Liver (tissue), 9 donors: ENCODE results near the gene MPND. TPM values are rescaled to one million over a fixed set of nuclear protein-coding genes. Genes with fewer than 3 reads are reported as not detected.

Source experiments
- DNase-seq: peaks from one replicate; pipeline ENCODE4 v3.0.0-alpha.2; 2017; ENCODE audit warnings: low spot score
- H3K27ac ChIP-seq, 2 donors: one replicate each; pipeline ENCODE4 v1.7.0; 2013; ENCODE audit warnings: inconsistent platforms in 2 of 2, low read length in 2 of 2, control low read depth in 1 of 2, low read depth in 1 of 2, mild to moderate bottlenecking in 1 of 2
- H3K27me3 ChIP-seq, 4 donors: one replicate each; pipeline versions ENCODE4 v1.6.1 to v1.7.0; 2013; ENCODE audit warnings: low read length in 3 of 4, inconsistent platforms in 1 of 4, mild to moderate bottlenecking in 1 of 4, moderate library complexity in 1 of 4; ENCODE audit not compliant: control insufficient read depth in 4 of 4, insufficient read depth in 4 of 4
- H3K36me3 ChIP-seq, 4 donors: one replicate each; pipeline versions ENCODE4 v1.6.1 to v1.7.0; 2013; ENCODE audit warnings: low read length in 3 of 4, mild to moderate bottlenecking in 3 of 4, low read depth in 1 of 4, moderate library complexity in 1 of 4; ENCODE audit not compliant: control insufficient read depth in 4 of 4, insufficient read depth in 3 of 4
- H3K4me1 ChIP-seq, 4 donors: one replicate each; pipeline versions ENCODE4 v1.6.1 to v1.7.0; 2013; ENCODE audit warnings: low read length in 3 of 4, mild to moderate bottlenecking in 3 of 4, moderate library complexity in 1 of 4; ENCODE audit not compliant: control insufficient read depth in 4 of 4, insufficient read depth in 4 of 4
- H3K4me3 ChIP-seq, 3 donors: one replicate each; pipeline versions ENCODE4 v1.6.1 to v1.7.0; 2013; ENCODE audit warnings: low read length in 3 of 3, control low read depth in 1 of 3, low read depth in 1 of 3, mild to moderate bottlenecking in 1 of 3
- H3K9ac ChIP-seq, 2 donors: one replicate each; pipeline ENCODE4 v1.7.0; 2013; ENCODE audit warnings: low read length in 2 of 2, mild to moderate bottlenecking in 2 of 2, moderate library complexity in 2 of 2, control low read depth in 1 of 2, low read depth in 1 of 2
- H3K9me3 ChIP-seq, 4 donors: one replicate each; pipeline versions ENCODE4 v1.6.1 to v1.7.0; 2013; ENCODE audit warnings: low read length in 3 of 4; ENCODE audit not compliant: control insufficient read depth in 4 of 4
- ATF3 ChIP-seq: IDR thresholded peaks from 2 replicates; pipeline ENCODE4 v1.6.1; 2016; ENCODE audit warnings: antibody characterized with exemption
- CTCF ChIP-seq: fragments of 150-350 bp; IDR thresholded peaks from 2 replicates; pipeline ENCODE4 v1.5.1; 2017; ENCODE audit warnings: improper control_type of control experiment, low read depth, low read length; ENCODE audit not compliant: missing input control
- FOXA1 ChIP-seq: IDR thresholded peaks from 2 replicates; pipeline ENCODE4 v1.6.1; 2016; ENCODE audit warnings: antibody characterized with exemption
- FOXA2 ChIP-seq: IDR thresholded peaks from 2 replicates; pipeline ENCODE4 v1.6.1; 2016; ENCODE audit warnings: antibody characterized with exemption
- GABPA ChIP-seq, 2 donors: IDR thresholded peaks in 1 of 2; conservative IDR thresholded peaks in 1 of 2; 2 replicates each; pipeline ENCODE4 v1.6.1; 2016; ENCODE audit warnings: antibody characterized with exemption in 2 of 2, mild to moderate bottlenecking in 1 of 2, moderate library complexity in 1 of 2
- HNF4A ChIP-seq, 2 donors: conservative IDR thresholded peaks; 2 replicates each; pipeline ENCODE4 v1.6.1; 2016; ENCODE audit warnings: antibody characterized with exemption in 2 of 2, mild to moderate bottlenecking in 2 of 2
- HNF4G ChIP-seq: IDR thresholded peaks from 2 replicates; pipeline ENCODE4 v1.6.1; 2016; ENCODE audit warnings: antibody characterized with exemption
- MAX ChIP-seq: IDR thresholded peaks from 2 replicates; pipeline ENCODE4 v1.6.1; 2016; ENCODE audit warnings: antibody characterized with exemption
- RAD21 ChIP-seq, 2 donors: IDR thresholded peaks; 2 replicates each; pipeline ENCODE4 v1.6.1; 2016; ENCODE audit warnings: antibody characterized with exemption in 2 of 2, mild to moderate bottlenecking in 2 of 2
- REST ChIP-seq: IDR thresholded peaks from 2 replicates; pipeline ENCODE4 v1.6.1; 2016; ENCODE audit warnings: antibody characterized with exemption, mild to moderate bottlenecking
- RXRA ChIP-seq, 2 donors: IDR thresholded peaks; 2 replicates each; pipeline ENCODE4 v1.6.1; 2017 to 2018; ENCODE audit warnings: antibody characterized with exemption in 2 of 2, mild to moderate bottlenecking in 1 of 2
- SP1 ChIP-seq: IDR thresholded peaks from 2 replicates; pipeline ENCODE4 v1.6.1; 2018; ENCODE audit warnings: antibody characterized with exemption, mild to moderate bottlenecking
- TAF1 ChIP-seq: conservative IDR thresholded peaks from 2 replicates; pipeline ENCODE4 v1.6.1; 2016; ENCODE audit warnings: antibody characterized with exemption, mild to moderate bottlenecking
- YY1 ChIP-seq: IDR thresholded peaks from 2 replicates; pipeline ENCODE4 v1.6.1; 2016; ENCODE audit warnings: antibody characterized with exemption, mild to moderate bottlenecking
- ZBTB33 ChIP-seq: IDR thresholded peaks from 2 replicates; pipeline ENCODE4 v1.6.1; 2016; ENCODE audit warnings: antibody characterized with exemption
- WGBS: extraction: QIAGEN DNeasy Blood & Tissue Kit; methylation state at CpG from one replicate; pipeline ENCODE4 v1.1.7; 2013; 5-methylcytosine and 5-hydroxymethylcytosine counted together
- polyA plus RNA-seq, 2 donors: library from polyadenylated mRNA; stranded (reverse) in 1 of 2; unstranded in 1 of 2; fragments of 200-250 nt in 1 of 2; fragments of >200 nt in 1 of 2; fragmentation: Nextera tagmentation in 1 of 2; extraction: Ambion mirVana in 1 of 2; gene quantifications; one replicate each; pipeline versions ENCODE4 v1.2.1 to v1.2.3, GENCODE V29; 2013 to 2015
- total RNA-seq, 2 donors: library from RNA; depleted of rRNA; stranded (reverse); fragments of >200 nt; gene quantifications; one replicate each; pipeline ENCODE4 v1.2.3, GENCODE V29; 2014
- donor health status: healthy.
- donor health status: healthy.
- donor health status: healthy.
- donor health status: healthy.
- donor health status: healthy.

MPND gene
- total and polyA plus RNA-seq, 4 donors, result 4.7 to 9.9 (median 9.2) TPM

GRCh38 chr19:4318460-4318859 is 24.9 kb upstream of the MPND start:
- H3K27me3 ChIP-seq, result no peaks in the 10 kb centered on the region
- no peak for TF ChIP-seq RXRA (IDR thresholded peaks at IDR 0.05)
- no peak for TF ChIP-seq ZBTB33
- TF ChIP-seq YY1, result no peak
- no peak for TF ChIP-seq FOXA2
- no peak for TF ChIP-seq HNF4G
- TF ChIP-seq REST, result no peak
- TF ChIP-seq RAD21 (IDR thresholded peaks at IDR 0.05), result no peak
- TF ChIP-seq TAF1, result no peak
- TF ChIP-seq CTCF, result no peak
- TF ChIP-seq MAX, result no peak
- TF ChIP-seq FOXA1, result no peak
- no peak for TF ChIP-seq ATF3
- no peak for TF ChIP-seq HNF4A (conservative IDR thresholded peaks at IDR 0.05)
- TF ChIP-seq SP1, result no peak
- TF ChIP-seq GABPA (IDR thresholded peaks at IDR 0.05 in 1 of 2, conservative IDR thresholded peaks at IDR 0.05 in 1 of 2), result no peak
- H3K4me1 ChIP-seq, result peaks cover 0 to 9% (median 5%) of the 10 kb centered on the region in 4 donors
- H3K9ac ChIP-seq, result no peak overlapping the region
- WGBS, result 95% methylated on average over 7 of the region's 7 CpGs
- peaks cover 0 to 3% (median 0%) of the 10 kb centered on the region in 4 donors for H3K9me3 ChIP-seq
- no peak overlapping the region for H3K4me3 ChIP-seq
- no peaks in the 10 kb centered on the region for H3K36me3 ChIP-seq
- H3K27ac ChIP-seq, result no peak overlapping the region
- DNase-seq, result no peak

- Histone ChIP-seq H3K27me3 (no peaks in the 10 kb centered on the region), H3K27ac (no peak overlapping the region), H3K9me3 (peaks cover 0 to 3% (median 0%) of the 10 kb centered on the region in 4 donors), H3K4me1 (peaks cover 0 to 5% (median 1%) of the 10 kb centered on the region in 4 donors), H3K9ac (no peak overlapping the region), H3K4me3 (no peak overlapping the region), H3K36me3 (peaks cover 0 to 2% (median 0%) of the 10 kb centered on the region in 4 donors)
- no peak for DNase-seq
- over 99% methylated on average over 2 of the region's 2 CpGs for WGBS
- no peak for TF ChIP-seq SP1
- no peak for TF ChIP-seq TAF1
- no peak for TF ChIP-seq RXRA (IDR thresholded peaks at IDR 0.05)
- TF ChIP-seq MAX, result no peak
- no peak for TF ChIP-seq HNF4G
- no peak for TF ChIP-seq YY1
- TF ChIP-seq FOXA1, result no peak
- TF ChIP-seq RAD21 (IDR thresholded peaks at IDR 0.05), result no peak
- no peak for TF ChIP-seq ZBTB33
- no peak for TF ChIP-seq REST
- TF ChIP-seq HNF4A (conservative IDR thresholded peaks at IDR 0.05), result no peak
These were observed 24.2 kb upstream of the MPND start for GRCh38 chr19:4319067-4319718.
